HG02798 (cell line): Measurements from ENCODE around the gene PTPRE.

Experiments
- ATAC-seq: cut with Tn5 transposase; IDR thresholded peaks from one replicate; pipeline ENCODE4 v1.9.1; 2021; ENCODE audit warnings: mild to moderate bottlenecking; ENCODE audit not compliant: unreplicated experiment, poor library complexity

The PTPRE gene

GRCh38 chr10:128064970-128065580 lies 158.2 kb downstream of the PTPRE start:
- ATAC-seq, result peak; percentile 33

GRCh38 chr10:128065881-128066534 lies 159.1 kb downstream of the PTPRE start:
- no peak for ATAC-seq

- ATAC-seq, result no peak
Measured at GRCh38 chr10:128066870-128067382, 160.0 kb downstream of the PTPRE start.

- ATAC-seq, result no peak
Measured at GRCh38 chr10:128067691-128068397, 160.9 kb downstream of the PTPRE start.

GRCh38 chr10:128068398-128069285 lies 161.7 kb downstream of the PTPRE start:
- ATAC-seq, result no peak

- peak; percentile 49 for ATAC-seq
Measured at GRCh38 chr10:128069351-128070051, 162.6 kb downstream of the PTPRE start.

GRCh38 chr10:128070161-128070560 lies 163.3 kb downstream of the PTPRE start:
- no peak for ATAC-seq

GRCh38 chr10:128070721-128071416 lies 164.0 kb downstream of the PTPRE start:
- ATAC-seq, result no peak

GRCh38 chr10:128071417-128071782 lies 164.5 kb downstream of the PTPRE start:
- no peak for ATAC-seq

GRCh38 chr10:128072046-128072445 lies 165.1 kb downstream of the PTPRE start:
- ATAC-seq, result no peak

- ATAC-seq, result no peak
Measured at GRCh38 chr10:128072941-128073645, 166.2 kb downstream of the PTPRE start.

GRCh38 chr10:128073890-128074289 lies 167.0 kb downstream of the PTPRE start:
- no peak for ATAC-seq

GRCh38 chr10:128074589-128074988 lies 167.7 kb downstream of the PTPRE start:
- no peak for ATAC-seq

- no peak for ATAC-seq
Measured at GRCh38 chr10:128077155-128077875, 170.4 kb downstream of the PTPRE start.

- ATAC-seq, result peak; percentile 57
Measured at GRCh38 chr10:128078136-128078969, 171.4 kb downstream of the PTPRE start.

- ATAC-seq, result no peak
Measured at GRCh38 chr10:128080231-128080630, 173.3 kb downstream of the PTPRE start.

GRCh38 chr10:128080641-128081040 lies 173.7 kb downstream of the PTPRE start:
- no peak for ATAC-seq
